ENCODE data around the gene TAPBPL. TPM values are rescaled to one million over a fixed set of nuclear protein-coding genes. Genes with fewer than 3 reads are reported as not detected.

The TAPBPL gene
- polyA plus RNA-seq, 1 donor (not counting 4 experiments of a cell fraction or from before 2014, with no cell fraction given) = 4.8 TPM

GRCh38 chr12:6493497-6494257, 41.8 kb downstream of the TAPBPL start, which contains the start of gene NCAPD2:
Gene NCAPD2 (plus strand): TSS chr12:6494102. CDS start chr12:6495099, 997 bp downstream.
- Histone ChIP-seq H3K9me3 (ENCODE audit: control insufficient read depth, low read depth, low read length) (no peaks in the 10 kb centered on the region), H3K27ac (ENCODE audit: control insufficient read depth, insufficient read depth, low read length) (peak within 1 kb of the TSS; percentile 89), H3K4me2 (ENCODE audit: control insufficient read depth, extremely low read depth, insufficient read depth, low read depth, low read length) (peak within 1 kb of the TSS; percentile 99), H3K4me3 (ENCODE audit: control insufficient read depth in 2 of 3, extremely low read depth in 1 of 3, insufficient read depth in 2 of 3, low read depth in 1 of 3, low read length in 3 of 3) (peak within 1 kb of the TSS; percentile 48 to 99 (median 95)), H3K27me3 (ENCODE audit: control insufficient read depth, extremely low read depth, insufficient read depth, low read length) (no peaks in the 10 kb centered on the region), H3K9ac (ENCODE audit: control insufficient read depth, extremely low read depth, insufficient read depth, low read length) (peak within 1 kb of the TSS; percentile 95), H4K20me1 (ENCODE audit: control insufficient read depth, extremely low read depth, insufficient read depth, low read length) (no peaks in the 10 kb centered on the region), H3K4me1 (ENCODE audit: control insufficient read depth, extremely low read depth, insufficient read depth, low read length) (peaks cover 23% of the 10 kb centered on the region), H3K36me3 (ENCODE audit: control insufficient read depth in 2 of 2, extremely low read depth in 1 of 2, insufficient read depth in 2 of 2, low read length in 2 of 2) (peaks cover 4 to 6% of the 10 kb centered on the region in 2 experiments), H3K79me2 (ENCODE audit: control insufficient read depth, insufficient read depth, low read length) (peaks cover 42% of the 10 kb centered on the region), H2AFZ (ENCODE audit: control insufficient read depth, low read length) (peak within 1 kb of the TSS; percentile 98), H3K9me1 (ENCODE audit: control insufficient read depth, extremely low read depth, insufficient read depth, low read length) (no peaks in the 10 kb centered on the region)
- TF ChIP-seq CTCF (optimal IDR thresholded peaks at IDR 0.05 in 1 of 3, IDR thresholded peaks at IDR 0.05 in 1 of 3, conservative IDR thresholded peaks at IDR 0.05 in 1 of 3; ENCODE audit: extremely low read depth in 1 of 3, insufficient read depth in 2 of 3, low read length in 3 of 3) (no peak), EZH2 (IDR thresholded peaks at IDR 0.05; ENCODE audit: low read length) (no peak)
- FAIRE-seq (no peak), DNase-seq (ENCODE audit: low read depth, low spot score) (no peak)
- dilution Hi-C loops (cut with MboI; ENCODE audit: extremely low pct_ligation_motif_present, low sequenced_read_pairs) = no loop called here

- DNase-seq (ENCODE audit: low read depth, low spot score) (no peak), FAIRE-seq (peak; percentile 67)
- H3K36me3 ChIP-seq (ENCODE audit: control insufficient read depth in 2 of 2, extremely low read depth in 1 of 2, insufficient read depth in 2 of 2, low read length in 2 of 2) = peaks cover 5 to 12% of the 10 kb centered on the region in 2 experiments
- H3K4me3 ChIP-seq (ENCODE audit: control insufficient read depth in 2 of 3, extremely low read depth in 1 of 3, insufficient read depth in 2 of 3, low read depth in 1 of 3, low read length in 3 of 3) = peak overlapping the region; percentile 48 to 99 (median 95)
- dilution Hi-C loops (cut with MboI; ENCODE audit: extremely low pct_ligation_motif_present, low sequenced_read_pairs) = no loop called here
- H3K9ac ChIP-seq (ENCODE audit: control insufficient read depth, extremely low read depth, insufficient read depth, low read length) = peak overlapping the region; percentile 95
- H3K79me2 ChIP-seq (ENCODE audit: control insufficient read depth, insufficient read depth, low read length) = peaks cover 44% of the 10 kb centered on the region
- H3K27ac ChIP-seq (ENCODE audit: control insufficient read depth, insufficient read depth, low read length) = peak overlapping the region; percentile 84
- H3K9me1 ChIP-seq (ENCODE audit: control insufficient read depth, extremely low read depth, insufficient read depth, low read length) = no peaks in the 10 kb centered on the region
- no peaks in the 10 kb centered on the region for H3K9me3 ChIP-seq (ENCODE audit: control insufficient read depth, low read depth, low read length)
- peak overlapping the region; percentile 99 for H3K4me2 ChIP-seq (ENCODE audit: control insufficient read depth, extremely low read depth, insufficient read depth, low read depth, low read length)
- peaks cover 23% of the 10 kb centered on the region for H3K4me1 ChIP-seq (ENCODE audit: control insufficient read depth, extremely low read depth, insufficient read depth, low read length)
- H4K20me1 ChIP-seq (ENCODE audit: control insufficient read depth, extremely low read depth, insufficient read depth, low read length) = no peaks in the 10 kb centered on the region
- no peaks in the 10 kb centered on the region for H3K27me3 ChIP-seq (ENCODE audit: control insufficient read depth, extremely low read depth, insufficient read depth, low read length)
- no peak for TF ChIP-seq EZH2 (IDR thresholded peaks at IDR 0.05; ENCODE audit: low read length)
- TF ChIP-seq CTCF (optimal IDR thresholded peaks at IDR 0.05 in 1 of 3, IDR thresholded peaks at IDR 0.05 in 1 of 3, conservative IDR thresholded peaks at IDR 0.05 in 1 of 3; ENCODE audit: extremely low read depth in 1 of 3, insufficient read depth in 2 of 3, low read length in 3 of 3) = peak in 2 of 3 experiments; percentile 7 to 12
- peak overlapping the region; percentile 94 for H2AFZ ChIP-seq (ENCODE audit: control insufficient read depth, low read length)
These were observed 42.5 kb downstream of the TAPBPL start for GRCh38 chr12:6494258-6494743.
